Brain microvascular endothelial cell (primary cell): Measurements from ENCODE around the gene GAL3ST3.

Experiments used
- DNase-seq: peaks from one replicate; pipeline ENCODE4 v3.0.0-alpha.2; 2020
- H3K27ac ChIP-seq: fragments of 250-450 bp; sonication (Bioruptor Pico); 2 replicates; pipeline ENCODE4 v1.5.1; 2020; ENCODE audit warnings: mild to moderate bottlenecking, moderate library complexity
- H3K27me3 ChIP-seq: fragments of 250-450 bp; sonication (Bioruptor Pico); replicated peaks from 2 replicates; pipeline ENCODE4 v1.5.1; 2020; ENCODE audit warnings: mild to moderate bottlenecking
- H3K36me3 ChIP-seq: fragments of 250-450 bp; sonication (Bioruptor Pico); replicated peaks from 2 replicates; pipeline ENCODE4 v1.5.1; 2020; ENCODE audit warnings: mild to moderate bottlenecking
- H3K4me3 ChIP-seq: 2 replicates; pipeline ENCODE4 v1.5.1; 2011; ENCODE audit warnings: low read depth, mild to moderate bottlenecking, control low read depth, low read length, moderate library complexity
- CTCF ChIP-seq: IDR thresholded peaks from 2 replicates; pipeline ENCODE4 v1.5.1; 2011; ENCODE audit warnings: low read depth, mild to moderate bottlenecking, moderate library complexity, low read length, control low read depth, inconsistent platforms; ENCODE audit errors: missing control alignments
- in situ Hi-C: cut with HindIII; loops from 2 replicates; pipeline ENCODE4 v1.10.0; 2017; ENCODE audit warnings: low sequenced_read_pairs, low pct_ligation_motif_present

Gene GAL3ST3

GRCh38 chr11:66007201-66007634, 41.7 kb downstream of the GAL3ST3 start:
- Histone ChIP-seq H3K27ac (no peak overlapping the region), H3K27me3 (no peaks in the 10 kb centered on the region), H3K4me3 (no peak overlapping the region), H3K36me3 (peaks cover 8% of the 10 kb centered on the region)
- in situ Hi-C loops, result no loop called here
- DNase-seq, result no peak
- TF ChIP-seq CTCF, result no peak

- no peaks in the 10 kb centered on the region for H3K27me3 ChIP-seq
- peaks cover 8% of the 10 kb centered on the region for H3K36me3 ChIP-seq
- no peak for DNase-seq
- in situ Hi-C loops, result no loop called here
- no peak overlapping the region for H3K27ac ChIP-seq
- no peak for TF ChIP-seq CTCF
- H3K4me3 ChIP-seq, result no peak overlapping the region
Observed at GRCh38 chr11:66006891-66007176, 42.1 kb downstream of the GAL3ST3 start.

- Histone ChIP-seq H3K36me3 (peaks cover 8% of the 10 kb centered on the region), H3K27me3 (no peaks in the 10 kb centered on the region), H3K27ac (no peak overlapping the region), H3K4me3 (no peak overlapping the region)
- in situ Hi-C loops, result no loop called here
- DNase-seq, result no peak
- TF ChIP-seq CTCF, result no peak
Observed at GRCh38 chr11:66006134-66006890, 42.6 kb downstream of the GAL3ST3 start.

GRCh38 chr11:66004186-66004585, 44.8 kb downstream of the GAL3ST3 start:
- Histone ChIP-seq H3K4me3 (no peak overlapping the region), H3K27ac (no peak overlapping the region), H3K27me3 (no peaks in the 10 kb centered on the region), H3K36me3 (peaks cover 21% of the 10 kb centered on the region)
- no peak for TF ChIP-seq CTCF
- in situ Hi-C loops, result no loop called here
- no peak for DNase-seq

- Histone ChIP-seq H3K27me3 (no peaks in the 10 kb centered on the region), H3K4me3 (peak overlapping the region; percentile 99), H3K27ac (no peak overlapping the region), H3K36me3 (peaks cover 30% of the 10 kb centered on the region)
- in situ Hi-C loops, result no loop called here
- TF ChIP-seq CTCF, result no peak
- no peak for DNase-seq
Observed at GRCh38 chr11:66003291-66003690, 45.7 kb downstream of the GAL3ST3 start.
